NOMO-1 treated with dmso at 0.1 percent for 144 hours (cell line): ENCODE measurements around the gene IFNA14.
"Not testable (repeated sequence)": the region's sequence is repeated elsewhere in the genome, so short reads cannot be mapped to it uniquely, and the experiment has no call there.

Experiments used
- DNase-seq: peaks from one replicate; lab custom pipeline; 2025; ENCODE audit not compliant: unreplicated experiment; lab: John Stamatoyannopoulos, UW

IFNA14 gene

GRCh38 chr9:21217211-21217610, 22.6 kb downstream of the IFNA14 start, which contains the start of gene IFNA16:
TSS of gene IFNA16 (minus strand) at chr9:21217311. CDS start at chr9:21217305, 6 bp downstream.
- not testable (repeated sequence) for DNase-seq

DNA sequence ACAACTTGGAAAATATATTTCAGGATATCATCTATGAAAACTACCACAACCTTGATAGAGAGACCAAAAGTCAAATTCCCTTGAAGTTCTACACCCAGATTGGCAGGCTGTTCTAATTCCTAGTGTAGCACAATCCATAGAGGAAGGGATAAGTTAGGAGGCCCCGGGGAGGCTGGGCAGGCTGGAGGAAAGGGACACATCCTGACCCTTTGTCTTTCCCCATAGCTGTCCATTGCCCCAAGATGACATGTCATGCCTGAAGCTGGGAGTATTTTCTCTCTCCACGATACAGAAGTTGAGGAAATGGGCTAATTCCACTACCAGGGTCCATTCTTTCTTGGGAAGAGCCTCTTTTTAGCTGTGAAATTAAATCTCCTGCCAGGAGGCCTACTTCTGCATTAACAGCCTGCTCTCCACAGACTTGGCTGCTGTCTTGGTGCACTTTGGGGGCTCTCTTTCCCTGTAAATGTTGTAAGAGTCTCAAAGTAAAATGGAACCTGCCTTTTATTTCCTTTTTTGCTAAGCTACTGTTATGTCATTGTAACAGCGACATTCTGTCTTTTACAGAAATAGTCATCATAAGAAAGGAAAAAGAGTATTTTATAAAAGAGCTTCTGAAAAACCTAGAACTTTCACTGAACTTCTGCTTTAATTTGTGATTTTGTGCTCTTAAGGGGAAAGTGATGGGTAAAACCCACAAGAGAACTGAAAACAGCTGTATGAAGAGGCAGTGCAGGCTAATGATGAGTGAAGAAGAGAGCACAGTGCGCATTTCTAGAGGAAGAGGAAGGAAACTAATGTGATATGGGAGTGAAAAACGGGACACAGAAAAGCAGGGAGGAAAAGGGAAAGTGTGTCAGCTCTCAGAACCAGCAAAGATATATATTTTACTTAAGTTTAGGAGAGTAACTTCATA, 26.1 kb downstream of the IFNA14 start:
- not testable (repeated sequence) for DNase-seq

DNA sequence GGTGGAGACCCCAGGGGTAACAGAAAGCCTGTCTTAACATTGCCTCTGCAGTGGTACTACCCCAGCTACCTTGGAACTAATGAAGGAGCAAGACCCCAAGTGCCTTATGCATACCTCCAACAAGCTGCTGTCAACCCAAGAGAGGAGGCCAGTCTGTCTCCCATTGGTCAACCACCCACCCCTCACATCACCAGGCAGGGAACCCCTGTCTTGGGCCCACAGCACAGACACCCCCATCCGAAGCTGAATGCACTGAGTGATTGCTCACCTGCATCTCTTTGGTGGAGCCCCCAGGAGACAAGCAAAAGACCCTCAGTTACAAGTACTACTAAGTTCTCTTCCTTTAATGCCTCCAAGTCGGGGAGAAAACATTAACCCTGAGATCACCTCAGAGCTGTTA, 27.6 kb downstream of the IFNA14 start:
- not testable (repeated sequence) for DNase-seq

DNA sequence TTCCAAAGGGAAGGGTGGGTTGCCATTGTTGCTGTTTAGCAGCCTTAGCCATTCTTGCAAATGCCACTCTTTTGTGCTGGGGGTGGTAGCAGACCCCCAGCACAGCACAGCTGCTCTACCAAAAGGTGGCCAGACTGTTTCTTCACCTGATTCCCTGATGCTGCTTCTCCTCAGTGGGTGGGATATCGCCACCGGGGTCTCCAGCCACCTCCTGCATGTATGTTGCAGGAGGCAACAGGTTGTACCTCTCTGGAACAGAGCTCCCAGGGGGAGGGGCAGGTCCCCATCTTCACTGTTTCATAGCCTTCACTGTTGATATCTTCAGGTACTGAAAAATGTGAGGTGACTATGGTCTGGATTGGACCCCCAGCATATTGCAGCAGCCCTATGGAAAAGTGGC, 29.0 kb downstream of the IFNA14 start:
- not testable (repeated sequence) for DNase-seq

GRCh38 chr9:21210311-21210710, 29.5 kb downstream of the IFNA14 start:
- DNase-seq, result no peak

DNA sequence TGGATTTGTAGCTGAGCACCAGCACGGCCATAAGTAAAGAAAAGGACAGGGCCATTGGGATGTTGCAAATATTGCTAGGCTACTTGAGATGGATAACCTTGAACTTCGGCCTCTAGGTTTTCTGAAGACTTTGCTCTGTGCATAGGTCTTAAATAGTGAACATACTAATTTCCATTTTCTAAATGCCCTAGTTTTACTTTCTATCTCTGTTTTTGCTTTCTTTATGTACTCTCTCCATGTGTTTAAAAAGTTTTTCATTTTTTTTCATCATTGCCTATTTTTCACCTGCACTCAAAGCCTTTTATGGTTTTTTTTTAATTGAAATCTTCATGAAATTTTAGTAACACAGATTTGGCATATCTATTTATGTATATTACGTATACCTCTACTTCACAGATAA, 32.8 kb downstream of the IFNA14 start, which contains the start of gene IFNA10:
Gene IFNA10, minus strand, starts transcription at position 101 of the 400 bp plus-strand sequence. Its CDS starts 46 bp downstream, at position 55.
- not testable (repeated sequence) for DNase-seq

- no peak for DNase-seq
These were observed 34.6 kb downstream of the IFNA14 start for GRCh38 chr9:21205204-21205603.

GRCh38 chr9:21202105-21202504, 37.7 kb downstream of the IFNA14 start, which contains the start of gene IFNA7:
TSS of gene IFNA7 (minus strand) at chr9:21202205. CDS start at chr9:21202165, 40 bp downstream.
- DNase-seq, result not testable (repeated sequence)

DNA sequence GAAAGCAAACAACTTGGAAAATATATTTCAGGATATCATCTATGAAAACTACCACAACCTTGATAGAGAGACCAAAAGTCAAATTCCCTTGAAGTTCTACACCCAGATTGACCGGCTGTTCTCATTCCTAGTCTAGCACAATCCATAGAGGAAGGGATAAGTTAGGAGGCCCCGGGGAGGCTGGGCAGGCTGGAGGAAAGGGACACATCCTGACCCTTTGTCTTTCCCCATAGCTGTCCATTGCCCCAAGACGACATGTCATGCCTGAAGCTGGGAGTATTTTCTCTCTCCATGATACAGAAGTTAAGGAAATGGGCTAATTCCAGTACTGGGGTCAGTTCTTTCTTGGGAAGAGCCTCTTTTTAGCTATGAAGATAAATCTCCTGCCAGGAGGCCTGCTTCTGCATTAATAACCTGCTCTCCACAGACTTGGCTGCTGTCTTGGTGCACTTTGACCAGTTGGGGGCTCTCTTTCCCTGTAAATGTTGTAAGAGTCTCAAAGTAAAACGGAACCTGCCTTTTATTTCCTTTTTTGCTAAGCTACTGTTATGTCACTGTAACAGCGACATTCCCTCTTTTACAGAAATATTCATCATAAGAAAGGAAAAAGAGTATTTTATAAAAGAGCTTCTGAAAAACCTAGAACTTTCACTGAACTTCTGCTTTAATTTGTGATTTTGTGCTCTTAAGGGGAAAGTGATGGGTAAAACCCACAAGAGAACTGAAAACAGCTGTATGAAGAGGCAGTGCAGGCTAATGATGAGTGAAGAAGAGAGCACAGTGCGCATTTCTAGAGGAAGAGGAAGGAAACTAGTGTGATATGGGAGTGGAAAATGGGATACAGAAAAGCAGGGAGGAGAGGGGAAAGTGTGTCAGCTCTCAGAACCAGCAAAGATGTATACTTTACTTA, 44.7 kb downstream of the IFNA14 start:
- DNase-seq, result not testable (repeated sequence)
